Activated CD8-positive, alpha-beta T cell treated with anti-CD3 and anti-CD28 coated beads, Interleukin-2, amount 10 ng/mL, durations not matched to agents 7 days and 5 days (primary cell): ENCODE results near the gene LCE1B. TPM values are rescaled to one million over a fixed set of nuclear protein-coding genes. Genes with fewer than 3 reads are reported as not detected.

Experiments used
- ATAC-seq: fragments of 150-1000 bp; cut with Tn5 transposase; one replicate; pipeline ENCODE4 v1.10.0; 2021; ENCODE audit warnings: moderate library complexity
- CTCF ChIA-PET: fragments of 350-600 bp; sonication (Branson Sonifier 250); formaldehyde crosslinking; loops from one replicate; lab custom pipeline; 2021; ENCODE audit warnings: antibody characterized with exemption; lab: Charles Lee
- POLR2A ChIA-PET: fragments of 350-600 bp; sonication (Branson Sonifier 250); formaldehyde crosslinking; loops from one replicate; lab custom pipeline; 2021; ENCODE audit warnings: antibody characterized with exemption; lab: Charles Lee
- DNase-seq: peaks from one replicate; pipeline ENCODE4 v3.0.0-alpha.2; 2020
- H3K27ac Mint-ChIP-seq: one replicate; pipeline ENCODE4 v1.8.0; 2021; ENCODE audit warnings: mild to moderate bottlenecking, mixed read lengths
- H3K27me3 Mint-ChIP-seq: one replicate; pipeline ENCODE4 v1.8.0; 2021; ENCODE audit warnings: low read depth, mixed read lengths
- H3K36me3 Mint-ChIP-seq: one replicate; pipeline ENCODE4 v1.8.0; 2021; ENCODE audit warnings: low read depth, mixed read lengths
- H3K4me1 Mint-ChIP-seq: one replicate; pipeline ENCODE4 v1.8.0; 2021; ENCODE audit warnings: low read depth, mixed read lengths
- H3K4me3 Mint-ChIP-seq: one replicate; pipeline ENCODE4 v1.8.0; 2021; ENCODE audit warnings: mild to moderate bottlenecking, mixed read lengths
- H3K9me3 Mint-ChIP-seq: one replicate; pipeline ENCODE4 v1.8.0; 2022; ENCODE audit warnings: mixed read lengths; ENCODE audit not compliant: insufficient read depth
- total RNA-seq, 2 experiments: library from RNA; stranded (reverse); gene quantifications; one replicate each; pipeline ENCODE4 v1.2.3, GENCODE V29; 2021

LCE1B gene
- not detected for total RNA-seq

DNA sequence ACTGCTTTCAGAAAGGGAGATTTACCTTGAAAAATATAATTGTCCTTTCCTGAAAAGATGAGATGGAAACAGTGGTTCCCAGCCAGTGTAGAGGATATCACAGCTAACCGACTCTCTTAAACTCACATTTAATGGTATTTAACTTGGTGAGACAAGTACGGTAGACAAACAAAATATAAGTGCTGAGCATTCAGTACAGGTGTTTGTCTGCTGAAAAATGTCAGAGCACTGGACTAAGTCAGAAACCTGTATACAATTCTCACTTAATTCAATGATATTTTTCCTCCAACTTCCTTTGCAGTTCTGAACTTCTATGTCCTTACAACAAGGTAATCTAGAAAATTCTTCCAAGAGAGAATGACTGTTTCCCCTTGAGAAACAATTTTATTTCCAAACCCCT is at the start of gene LCE1B:
LCE1B (plus strand) TSS at position 301 of the 400 bp plus-strand sequence. CDS start 476 bp downstream, outside the sequence.
- H3K36me3 Mint-ChIP-seq, result no peaks in the 10 kb centered on the region
- no peak within 1 kb of the TSS for H3K4me3 Mint-ChIP-seq
- POLR2A ChIA-PET, result no interaction called here

GRCh38 chr1:152768847-152769533 is 42.8 kb upstream of the LCE1B start:
- CTCF ChIA-PET, result no interaction called here
- DNase-seq (no peak), ATAC-seq (no peak)
- POLR2A ChIA-PET, result no interaction called here
- H3K4me3 Mint-ChIP-seq, result no peak overlapping the region
- H3K9me3 Mint-ChIP-seq, result no peaks in the 10 kb centered on the region
- H3K4me1 Mint-ChIP-seq, result no peaks in the 10 kb centered on the region
- H3K27me3 Mint-ChIP-seq, result peaks cover 5% of the 10 kb centered on the region
- no peak overlapping the region for H3K27ac Mint-ChIP-seq
- no peaks in the 10 kb centered on the region for H3K36me3 Mint-ChIP-seq

More for the DNA sequence above, at the start of gene LCE1B:
- ATAC-seq (no peak), DNase-seq (no peak)
- Mint-ChIP-seq H3K27ac (no peak within 1 kb of the TSS), H3K4me1 (no peaks in the 10 kb centered on the region), H3K27me3 (peaks cover 2% of the 10 kb centered on the region), H3K9me3 (no peaks in the 10 kb centered on the region)
- CTCF ChIA-PET, result no interaction called here

DNA sequence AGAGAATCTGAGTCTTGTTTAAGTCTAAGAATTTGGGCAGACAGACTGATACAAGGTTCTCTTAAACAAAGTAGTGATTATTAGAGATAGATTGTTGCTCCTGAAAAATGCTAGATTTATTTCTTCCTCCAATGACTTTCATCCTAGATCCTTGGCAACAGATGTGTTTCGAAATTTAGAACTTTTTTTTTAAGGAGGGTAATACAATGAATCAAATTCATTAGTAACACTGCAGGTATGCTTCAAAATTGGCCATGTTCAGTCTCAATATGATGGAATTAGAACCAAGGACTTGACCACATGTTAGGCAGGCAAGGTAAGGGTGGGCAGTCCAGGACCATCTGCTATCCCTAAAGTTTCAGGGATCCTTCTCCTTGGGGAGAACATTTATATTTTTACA is 41.4 kb upstream of the LCE1B start:
- no peak overlapping the region for H3K27ac Mint-ChIP-seq
- ATAC-seq (no peak), DNase-seq (no peak)
- no peaks in the 10 kb centered on the region for H3K4me1 Mint-ChIP-seq
- ChIA-PET CTCF (no interaction called here), POLR2A (no interaction called here)
- no peak overlapping the region for H3K4me3 Mint-ChIP-seq
- peaks cover 4% of the 10 kb centered on the region for H3K9me3 Mint-ChIP-seq
- H3K27me3 Mint-ChIP-seq, result peaks cover 5% of the 10 kb centered on the region
- H3K36me3 Mint-ChIP-seq, result no peaks in the 10 kb centered on the region

GRCh38 chr1:152774875-152775274 is 36.9 kb upstream of the LCE1B start, which contains the start of gene LCE1F:
TSS of gene LCE1F (plus strand) at chr1:152775140. CDS start at chr1:152776372, 1,232 bp downstream.
- Mint-ChIP-seq H3K4me1 (no peaks in the 10 kb centered on the region), H3K4me3 (no peak within 1 kb of the TSS), H3K27me3 (peaks cover 2% of the 10 kb centered on the region), H3K36me3 (no peaks in the 10 kb centered on the region), H3K9me3 (peaks cover 4% of the 10 kb centered on the region), H3K27ac (no peak within 1 kb of the TSS)
- ChIA-PET CTCF (no interaction called here), POLR2A (no interaction called here)
- ATAC-seq, result no peak
- DNase-seq, result no peak

GRCh38 chr1:152776361-152776760 is 35.4 kb upstream of the LCE1B start:
- H3K4me3 Mint-ChIP-seq, result no peak overlapping the region
- CTCF ChIA-PET, result no interaction called here
- H3K4me1 Mint-ChIP-seq, result no peaks in the 10 kb centered on the region
- H3K9me3 Mint-ChIP-seq, result peaks cover 4% of the 10 kb centered on the region
- DNase-seq (no peak), ATAC-seq (no peak)
- H3K27me3 Mint-ChIP-seq, result peaks cover 2% of the 10 kb centered on the region
- POLR2A ChIA-PET, result no interaction called here
- H3K27ac Mint-ChIP-seq, result no peak overlapping the region
- H3K36me3 Mint-ChIP-seq, result no peaks in the 10 kb centered on the region

DNA sequence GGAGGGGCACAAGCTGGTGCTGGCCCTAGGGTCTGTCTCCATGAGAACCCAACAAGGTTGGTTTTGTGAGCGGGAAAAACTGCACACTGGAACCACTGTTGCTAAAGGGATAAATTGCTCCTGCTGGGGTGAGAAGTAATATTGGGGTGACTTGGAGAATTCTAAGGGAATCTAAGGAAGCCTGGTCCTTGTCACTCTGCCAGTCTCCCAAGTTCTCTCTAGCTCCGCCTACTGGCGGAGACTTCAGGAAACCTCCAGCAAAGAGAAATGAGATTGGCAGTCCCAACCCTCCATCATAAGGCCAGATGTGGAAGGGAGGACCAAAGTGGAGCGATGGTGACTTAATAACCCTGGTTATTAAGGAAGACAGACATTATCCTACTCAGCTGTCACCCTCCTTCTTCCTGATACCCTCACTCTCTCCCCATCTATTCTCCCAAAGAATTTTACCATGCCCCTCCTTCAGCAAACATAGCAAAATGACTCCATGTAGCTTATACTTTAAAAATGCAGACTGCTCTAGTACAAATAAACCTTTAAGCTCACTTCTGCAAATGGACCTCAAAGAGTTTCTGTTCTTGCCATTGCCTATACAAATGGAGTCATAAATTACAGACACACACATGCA is 34.1 kb upstream of the LCE1B start:
- DNase-seq, result no peak
- CTCF ChIA-PET, result no interaction called here
- POLR2A ChIA-PET, result no interaction called here
- no peak overlapping the region for H3K27ac Mint-ChIP-seq
- H3K36me3 Mint-ChIP-seq, result no peaks in the 10 kb centered on the region
- no peaks in the 10 kb centered on the region for H3K4me1 Mint-ChIP-seq
- peaks cover 4% of the 10 kb centered on the region for H3K9me3 Mint-ChIP-seq
- H3K27me3 Mint-ChIP-seq, result no peaks in the 10 kb centered on the region
- ATAC-seq, result no peak
- H3K4me3 Mint-ChIP-seq, result no peak overlapping the region

- Mint-ChIP-seq H3K36me3 (no peaks in the 10 kb centered on the region), H3K9me3 (no peaks in the 10 kb centered on the region), H3K4me3 (no peak overlapping the region), H3K4me1 (no peaks in the 10 kb centered on the region), H3K27ac (no peak overlapping the region), H3K27me3 (peaks cover 14% of the 10 kb centered on the region)
- ChIA-PET CTCF (no interaction called here), POLR2A (no interaction called here)
- ATAC-seq (no peak), DNase-seq (no peak)
These were observed 28.7 kb upstream of the LCE1B start for GRCh38 chr1:152783095-152783494.

GRCh38 chr1:152786077-152786476 is 25.7 kb upstream of the LCE1B start, which contains the start of gene LCE1E:
TSS of gene LCE1E (plus strand) at chr1:152786257. CDS start at chr1:152787300, 1,043 bp downstream.
- POLR2A ChIA-PET, result no interaction called here

DNA sequence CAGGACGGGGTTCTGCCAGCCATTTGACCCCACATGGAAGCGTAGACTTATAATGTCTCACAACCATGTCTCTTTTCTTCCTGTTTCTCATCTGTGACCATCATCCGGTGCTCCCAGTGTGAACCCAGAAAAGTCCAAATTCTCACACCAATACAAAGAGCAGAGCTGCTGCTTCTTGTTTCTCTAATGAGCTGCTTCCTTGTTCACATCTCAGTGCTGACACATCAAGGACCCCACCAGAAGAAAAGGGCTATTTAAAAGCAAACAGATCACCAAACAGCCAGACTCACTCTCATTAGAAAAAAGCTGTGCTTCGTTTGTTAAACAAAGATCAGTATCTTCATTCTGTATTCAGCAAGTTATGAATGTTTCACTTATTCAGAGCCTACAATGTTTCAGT is 16.1 kb upstream of the LCE1B start:
- no peak for DNase-seq
- Mint-ChIP-seq H3K36me3 (no peaks in the 10 kb centered on the region), H3K27ac (no peak overlapping the region), H3K4me3 (no peak overlapping the region), H3K9me3 (no peaks in the 10 kb centered on the region), H3K27me3 (peaks cover 2% of the 10 kb centered on the region), H3K4me1 (no peaks in the 10 kb centered on the region)
- POLR2A ChIA-PET, result no interaction called here
- CTCF ChIA-PET, result no interaction called here
- ATAC-seq, result no peak

More at GRCh38 chr1:152786077-152786476, 25.7 kb upstream of the LCE1B start, which contains the start of gene LCE1E:
- peaks cover 14% of the 10 kb centered on the region for H3K27me3 Mint-ChIP-seq
- H3K4me3 Mint-ChIP-seq, result no peak within 1 kb of the TSS
- H3K27ac Mint-ChIP-seq, result no peak within 1 kb of the TSS
- DNase-seq, result no peak
- no peaks in the 10 kb centered on the region for H3K4me1 Mint-ChIP-seq
- ATAC-seq, result no peak
- H3K9me3 Mint-ChIP-seq, result no peaks in the 10 kb centered on the region
- H3K36me3 Mint-ChIP-seq, result no peaks in the 10 kb centered on the region
- CTCF ChIA-PET, result no interaction called here

DNA sequence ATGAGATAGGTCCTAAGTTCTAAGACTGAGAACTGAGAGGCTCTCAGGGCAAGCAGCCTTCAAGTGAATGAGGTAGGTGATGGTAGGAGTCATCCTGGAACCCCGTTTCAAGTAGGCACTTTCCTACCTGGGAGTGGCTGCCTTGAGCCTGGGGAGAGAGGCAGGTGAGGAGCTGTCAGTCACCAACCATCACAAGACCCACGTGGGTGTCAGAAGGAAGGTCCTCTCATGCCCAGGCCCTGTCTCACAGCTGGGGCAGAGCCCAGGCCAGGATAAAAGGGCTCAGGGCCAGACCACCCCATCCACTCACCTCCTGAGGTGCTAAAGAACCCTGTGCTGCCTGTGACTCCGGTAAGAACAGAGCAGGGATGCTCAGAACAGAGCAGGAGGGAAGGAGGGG is 15.3 kb upstream of the LCE1B start, which contains the start of gene LCE1D:
LCE1D (plus strand) TSS at position 301 of the 400 bp plus-strand sequence. CDS start 1,074 bp downstream, outside the sequence.
- no peak within 1 kb of the TSS for H3K4me3 Mint-ChIP-seq

DNA sequence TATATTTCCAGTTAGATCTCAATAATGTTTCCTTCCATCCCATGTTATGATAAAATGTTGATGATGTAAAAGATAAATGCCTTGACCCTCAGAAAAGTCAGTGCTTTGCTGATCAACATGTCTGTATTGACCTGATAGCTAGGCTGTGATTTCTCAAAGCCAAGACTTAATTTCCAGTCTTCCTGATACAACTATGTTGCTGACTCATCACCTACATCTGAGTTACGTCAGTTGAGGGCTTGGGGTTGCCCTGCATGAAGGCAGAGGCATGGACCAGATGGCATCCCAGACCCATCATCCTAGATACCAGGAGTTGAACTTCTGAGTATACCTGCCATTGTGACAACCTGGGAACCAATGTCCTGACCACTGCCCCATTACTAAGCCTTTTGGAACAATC is 10.4 kb upstream of the LCE1B start:
- Mint-ChIP-seq H3K27ac (no peak overlapping the region), H3K4me1 (no peaks in the 10 kb centered on the region), H3K36me3 (no peaks in the 10 kb centered on the region), H3K9me3 (no peaks in the 10 kb centered on the region), H3K4me3 (no peak overlapping the region), H3K27me3 (peaks cover 2% of the 10 kb centered on the region)
- CTCF ChIA-PET, result no interaction called here
- ATAC-seq, result no peak
- DNase-seq, result no peak
- POLR2A ChIA-PET, result no interaction called here

More for the DNA sequence above, 15.3 kb upstream of the LCE1B start, which contains the start of gene LCE1D:
- no peak for DNase-seq
- ChIA-PET CTCF (no interaction called here), POLR2A (no interaction called here)
- Mint-ChIP-seq H3K27ac (no peak within 1 kb of the TSS), H3K4me1 (no peaks in the 10 kb centered on the region), H3K36me3 (no peaks in the 10 kb centered on the region), H3K9me3 (no peaks in the 10 kb centered on the region), H3K27me3 (peaks cover 2% of the 10 kb centered on the region)
- ATAC-seq, result no peak

GRCh38 chr1:152806576-152806975 is 5.2 kb upstream of the LCE1B start, which contains the start of gene LCE1C:
TSS of gene LCE1C (minus strand) at chr1:152806651. CDS start at chr1:152805478, 1,173 bp downstream.
- H3K36me3 Mint-ChIP-seq, result no peaks in the 10 kb centered on the region
- DNase-seq, result no peak
- H3K4me1 Mint-ChIP-seq, result no peaks in the 10 kb centered on the region
- CTCF ChIA-PET, result no interaction called here
- no peak within 1 kb of the TSS for H3K27ac Mint-ChIP-seq
- ATAC-seq, result no peak
- H3K27me3 Mint-ChIP-seq, result peaks cover 2% of the 10 kb centered on the region
- no peaks in the 10 kb centered on the region for H3K9me3 Mint-ChIP-seq
- no peak within 1 kb of the TSS for H3K4me3 Mint-ChIP-seq
- POLR2A ChIA-PET, result no interaction called here
